K562 (cell line): ENCODE data around the gene PHKG1. TPM values are rescaled to one million over a fixed set of nuclear protein-coding genes. Genes with fewer than 3 reads are reported as not detected.
A peak's percentile ranks its signal among the peaks of the same experiment; 100 is the strongest.

Source experiments
- ARNT ChIP-seq, 2 experiments: fragments of 450-650 bp; IDR thresholded peaks; 2 replicates each; pipeline ENCODE4 v1.6.1; 2016; ENCODE audit warnings: mild to moderate bottlenecking in 1 of 2
- CBX5 ChIP-seq: IDR thresholded peaks from 2 replicates; pipeline ENCODE4 v1.6.1; 2014; ENCODE audit warnings: low read depth, borderline replicate concordance
- FOXJ2 ChIP-seq: fragments of 200-800 bp; sonication (Bioruptor generic); IDR thresholded peaks from 2 replicates; pipeline ENCODE4 v1.6.1; 2016; ENCODE audit warnings: missing genetic modification characterization, missing compliant biosample characterization
- FOXK2 ChIP-seq, 2 experiments: fragments of 450-650 bp; IDR thresholded peaks in 1 of 2; conservative IDR thresholded peaks in 1 of 2; 2 replicates each; pipeline ENCODE4 v1.6.1; 2016; ENCODE audit warnings: low read depth in 2 of 2, mild to moderate bottlenecking in 1 of 2
- GATAD2B ChIP-seq: fragments of 450-650 bp; IDR thresholded peaks from 2 replicates; pipeline ENCODE4 v1.6.1; 2017; ENCODE audit warnings: mild to moderate bottlenecking, borderline replicate concordance
- JUNB ChIP-seq: fragments of 450-650 bp; formaldehyde crosslinking; conservative IDR thresholded peaks from 2 replicates; pipeline ENCODE4 v1.4.0; 2020; ENCODE audit warnings: mild to moderate bottlenecking
- LARP7 ChIP-seq: fragments of 450-650 bp; IDR thresholded peaks from 2 replicates; pipeline ENCODE4 v1.6.1; 2016
- NFIX ChIP-seq: fragments of 250-450 bp; sonication (Bioruptor Pico); IDR thresholded peaks from 2 replicates; pipeline ENCODE4 v1.4.0; 2020; ENCODE audit warnings: low read depth, mild to moderate bottlenecking, moderate library complexity
- PCBP1 ChIP-seq: fragments of 200-400 bp; formaldehyde crosslinking; IDR thresholded peaks from 2 replicates; pipeline ENCODE4 v1.6.1; 2018; ENCODE audit warnings: mild to moderate bottlenecking, low read depth, low read length; ENCODE audit not compliant: poor library complexity, severe bottlenecking
- SP2 ChIP-seq: IDR thresholded peaks from 2 replicates; pipeline ENCODE4 v1.6.1; 2011; ENCODE audit warnings: mild to moderate bottlenecking, low read depth, low read length, moderate library complexity; ENCODE audit not compliant: poor library complexity, severe bottlenecking; ENCODE audit errors: extremely low read depth
- TFAM ChIP-seq: fragments of 250-450 bp; sonication (Bioruptor Pico); conservative IDR thresholded peaks from 2 replicates; pipeline ENCODE4 v1.5.0; 2021; ENCODE audit warnings: mild to moderate bottlenecking, moderate library complexity
- TSC22D4 ChIP-seq: fragments of 450-650 bp; IDR thresholded peaks from 2 replicates; pipeline ENCODE4 v1.6.1; 2016; ENCODE audit warnings: missing genetic modification characterization, missing biosample characterization, control low read depth
- ZNF263 ChIP-seq: sonication (generic); formaldehyde crosslinking; IDR thresholded peaks from 2 replicates; pipeline ENCODE4 v1.8.0; 2022; ENCODE audit warnings: mild to moderate bottlenecking, missing genetic modification reagents, borderline replicate concordance
- polyA plus RNA-seq, 8 experiments: library from polyadenylated mRNA; depleted of rRNA in 4 of 8; stranded (reverse) in 5 of 8; unstranded in 3 of 8; fragments of >200 nt; fragmentation: Nextera tagmentation in 2 of 8; fragmentation: Illumina TruSeq in 1 of 8; extraction: Ambion mirVana in 2 of 8; extraction: Trizol in 1 of 8; gene quantifications; 2 replicates each; pipeline versions ENCODE4 v1.2.1 to v1.2.3, GENCODE V29; 2011 to 2014; ENCODE audit warnings: inconsistent platforms in 1 of 8, missing spikeins in 1 of 8
- total RNA-seq, 7 experiments: library from RNA; depleted of rRNA in 6 of 7; stranded (reverse); fragments of >200 nt in 6 of 7; fragmentation: Illumina TruSeq in 2 of 7; extraction: Trizol in 2 of 7; gene quantifications; 2 replicates each; pipeline versions ENCODE4 v1.2.1 to v1.2.3, GENCODE V29; 2011 to 2021; ENCODE audit warnings: low replicate concordance in 1 of 7
- TF ChIP-seq, protein P1 (sequence below): IDR thresholded peaks from 2 replicates; pipeline ENCODE4 v1.6.1; 2016; ENCODE audit warnings: missing genetic modification characterization, missing compliant biosample characterization
- TF ChIP-seq, protein P2 (sequence below), 2 experiments: fragments of 450-650 bp; IDR thresholded peaks; 2 replicates each; pipeline ENCODE4 v1.6.1; 2016
- TF ChIP-seq, protein P3 (sequence below): fragments of 250-450 bp; sonication (Bioruptor Pico); IDR thresholded peaks from 2 replicates; pipeline ENCODE4 v1.4.0; 2020; ENCODE audit warnings: mild to moderate bottlenecking
- TF ChIP-seq, protein P4 (sequence below), 3 experiments: fragments of 200-800 bp in 1 of 3; fragments of 250-450 bp in 1 of 3; fragments of 450-650 bp in 1 of 3; sonication (Bioruptor Pico) in 1 of 3; sonication (Bioruptor generic) in 1 of 3; formaldehyde crosslinking in 1 of 3; IDR thresholded peaks; 2 replicates each; pipeline versions ENCODE4 v1.6.1 to v1.8.0; 2016 to 2022; ENCODE audit warnings: mild to moderate bottlenecking in 2 of 3, missing genetic modification characterization in 2 of 3, missing compliant biosample characterization in 1 of 3, moderate library complexity in 1 of 3

Gene PHKG1
- total and polyA plus RNA-seq, 9 of the 15 experiments (the other 6 are each of a cell fraction or from before 2014, with no cell fraction given) = 0.10 to 0.83 (median 0.46) TPM

DNA sequence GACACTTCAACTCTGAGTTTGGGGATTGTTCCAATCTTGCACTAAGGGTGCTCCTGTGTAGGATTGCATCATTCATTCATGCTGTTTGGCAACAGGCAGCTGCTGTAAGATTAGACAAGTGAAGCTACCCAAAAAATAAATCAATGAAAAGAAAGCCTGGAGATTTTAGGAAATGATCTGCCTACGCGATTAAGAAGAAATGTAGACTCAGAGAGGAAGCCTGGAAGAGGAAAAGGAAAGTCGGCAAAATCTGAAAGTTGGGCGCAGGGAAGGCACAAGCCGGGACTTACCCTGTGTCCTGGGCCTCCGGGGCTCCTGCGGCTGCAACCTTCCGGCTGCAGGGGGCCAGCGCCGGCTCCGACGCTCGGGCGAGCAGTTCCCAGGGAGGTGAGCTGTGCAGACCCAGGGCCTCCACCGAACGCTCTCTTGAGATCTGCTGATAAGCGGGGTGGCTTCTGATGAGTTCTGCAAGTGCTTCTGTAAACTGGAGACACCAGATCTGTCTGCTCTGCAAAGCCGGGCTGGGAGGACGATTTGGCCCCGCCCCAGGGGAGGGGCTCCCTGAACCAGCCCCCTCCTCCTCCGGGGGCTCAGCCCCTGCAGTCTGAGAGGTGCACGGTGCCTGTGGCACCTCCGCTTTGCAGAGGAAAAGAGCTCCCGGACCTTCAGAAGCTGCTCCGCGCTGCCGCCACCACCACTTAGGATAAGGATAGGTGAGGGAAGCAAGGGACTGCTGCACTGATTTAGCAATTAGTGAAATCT lies 58.9 kb downstream of the PHKG1 start (continued):
- TF ChIP-seq, protein P1, sequence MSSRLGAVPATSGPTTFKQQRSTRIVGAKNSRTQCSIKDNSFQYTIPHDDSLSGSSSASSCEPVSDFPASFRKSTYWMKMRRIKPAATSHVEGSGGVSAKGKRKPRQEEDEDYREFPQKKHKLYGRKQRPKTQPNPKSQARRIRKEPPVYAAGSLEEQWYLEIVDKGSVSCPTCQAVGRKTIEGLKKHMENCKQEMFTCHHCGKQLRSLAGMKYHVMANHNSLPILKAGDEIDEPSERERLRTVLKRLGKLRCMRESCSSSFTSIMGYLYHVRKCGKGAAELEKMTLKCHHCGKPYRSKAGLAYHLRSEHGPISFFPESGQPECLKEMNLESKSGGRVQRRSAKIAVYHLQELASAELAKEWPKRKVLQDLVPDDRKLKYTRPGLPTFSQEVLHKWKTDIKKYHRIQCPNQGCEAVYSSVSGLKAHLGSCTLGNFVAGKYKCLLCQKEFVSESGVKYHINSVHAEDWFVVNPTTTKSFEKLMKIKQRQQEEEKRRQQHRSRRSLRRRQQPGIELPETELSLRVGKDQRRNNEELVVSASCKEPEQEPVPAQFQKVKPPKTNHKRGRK (tag) = no peak
- TF ChIP-seq JUNB (CRISPR knock-in tag) (no peak), ARNT (IDR thresholded peaks at IDR 0.05) (no peak), GATAD2B (no peak), CBX5 (no peak), NFIX (CRISPR knock-in tag) (no peak), ZNF263 (CRISPR knock-in tag) (no peak), FOXK2 (conservative IDR thresholded peaks at IDR 0.05 in 1 of 2, IDR thresholded peaks at IDR 0.05 in 1 of 2; ENCODE audit: low read depth in 2 of 2) (0 out of 4 replicates have a peak, but pooled peaks of 1 of the 2 experiments have one; percentile 61), TSC22D4 (tag) (no peak), FOXJ2 (tag) (no peak), TFAM (no peak), SP2 (no peak), PCBP1 (no peak), LARP7 (no peak)
- TF ChIP-seq, protein P2, sequence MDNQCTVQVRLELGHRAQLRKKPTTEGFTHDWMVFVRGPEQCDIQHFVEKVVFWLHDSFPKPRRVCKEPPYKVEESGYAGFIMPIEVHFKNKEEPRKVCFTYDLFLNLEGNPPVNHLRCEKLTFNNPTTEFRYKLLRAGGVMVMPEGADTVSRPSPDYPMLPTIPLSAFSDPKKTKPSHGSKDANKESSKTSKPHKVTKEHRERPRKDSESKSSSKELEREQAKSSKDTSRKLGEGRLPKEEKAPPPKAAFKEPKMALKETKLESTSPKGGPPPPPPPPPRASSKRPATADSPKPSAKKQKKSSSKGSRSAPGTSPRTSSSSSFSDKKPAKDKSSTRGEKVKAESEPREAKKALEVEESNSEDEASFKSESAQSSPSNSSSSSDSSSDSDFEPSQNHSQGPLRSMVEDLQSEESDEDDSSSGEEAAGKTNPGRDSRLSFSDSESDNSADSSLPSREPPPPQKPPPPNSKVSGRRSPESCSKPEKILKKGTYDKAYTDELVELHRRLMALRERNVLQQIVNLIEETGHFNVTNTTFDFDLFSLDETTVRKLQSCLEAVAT (IDR thresholded peaks at IDR 0.05) = peak; percentile 16 to 49; a peak in 1 of 4 replicates
- TF ChIP-seq, protein P3, sequence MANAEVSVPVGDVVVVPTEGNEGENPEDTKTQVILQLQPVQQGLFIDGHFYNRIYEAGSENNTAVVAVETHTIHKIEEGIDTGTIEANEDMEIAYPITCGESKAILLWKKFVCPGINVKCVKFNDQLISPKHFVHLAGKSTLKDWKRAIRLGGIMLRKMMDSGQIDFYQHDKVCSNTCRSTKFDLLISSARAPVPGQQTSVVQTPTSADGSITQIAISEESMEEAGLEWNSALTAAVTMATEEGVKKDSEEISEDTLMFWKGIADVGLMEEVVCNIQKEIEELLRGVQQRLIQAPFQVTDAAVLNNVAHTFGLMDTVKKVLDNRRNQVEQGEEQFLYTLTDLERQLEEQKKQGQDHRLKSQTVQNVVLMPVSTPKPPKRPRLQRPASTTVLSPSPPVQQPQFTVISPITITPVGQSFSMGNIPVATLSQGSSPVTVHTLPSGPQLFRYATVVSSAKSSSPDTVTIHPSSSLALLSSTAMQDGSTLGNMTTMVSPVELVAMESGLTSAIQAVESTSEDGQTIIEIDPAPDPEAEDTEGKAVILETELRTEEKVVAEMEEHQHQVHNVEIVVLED (CRISPR knock-in tag) = no peak; the same call in 1 of the 2 replicates
- TF ChIP-seq, protein P4, sequence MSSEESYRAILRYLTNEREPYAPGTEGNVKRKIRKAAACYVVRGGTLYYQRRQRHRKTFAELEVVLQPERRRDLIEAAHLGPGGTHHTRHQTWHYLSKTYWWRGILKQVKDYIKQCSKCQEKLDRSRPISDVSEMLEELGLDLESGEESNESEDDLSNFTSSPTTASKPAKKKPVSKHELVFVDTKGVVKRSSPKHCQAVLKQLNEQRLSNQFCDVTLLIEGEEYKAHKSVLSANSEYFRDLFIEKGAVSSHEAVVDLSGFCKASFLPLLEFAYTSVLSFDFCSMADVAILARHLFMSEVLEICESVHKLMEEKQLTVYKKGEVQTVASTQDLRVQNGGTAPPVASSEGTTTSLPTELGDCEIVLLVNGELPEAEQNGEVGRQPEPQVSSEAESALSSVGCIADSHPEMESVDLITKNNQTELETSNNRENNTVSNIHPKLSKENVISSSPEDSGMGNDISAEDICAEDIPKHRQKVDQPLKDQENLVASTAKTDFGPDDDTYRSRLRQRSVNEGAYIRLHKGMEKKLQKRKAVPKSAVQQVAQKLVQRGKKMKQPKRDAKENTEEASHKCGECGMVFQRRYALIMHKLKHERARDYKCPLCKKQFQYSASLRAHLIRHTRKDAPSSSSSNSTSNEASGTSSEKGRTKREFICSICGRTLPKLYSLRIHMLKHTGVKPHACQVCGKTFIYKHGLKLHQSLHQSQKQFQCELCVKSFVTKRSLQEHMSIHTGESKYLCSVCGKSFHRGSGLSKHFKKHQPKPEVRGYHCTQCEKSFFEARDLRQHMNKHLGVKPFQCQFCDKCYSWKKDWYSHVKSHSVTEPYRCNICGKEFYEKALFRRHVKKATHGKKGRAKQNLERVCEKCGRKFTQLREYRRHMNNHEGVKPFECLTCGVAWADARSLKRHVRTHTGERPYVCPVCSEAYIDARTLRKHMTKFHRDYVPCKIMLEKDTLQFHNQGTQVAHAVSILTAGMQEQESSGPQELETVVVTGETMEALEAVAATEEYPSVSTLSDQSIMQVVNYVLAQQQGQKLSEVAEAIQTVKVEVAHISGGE (CRISPR knock-in tag; IDR thresholded peaks at IDR 0.05) = no peak
